ENCODE measurements around the gene CHGA. TPM values are rescaled to one million over a fixed set of nuclear protein-coding genes. Genes with fewer than 3 reads are reported as not detected.

CHGA gene
- total RNA-seq, 1 donor from 2014 or later = not detected

GRCh38 chr14:92906420-92906819 lies 16.5 kb upstream of the CHGA start:
- H3K9me3 Mint-ChIP-seq = no peaks in the 10 kb centered on the region
- H3K4me1 Mint-ChIP-seq = no peaks in the 10 kb centered on the region
- no peaks in the 10 kb centered on the region for H3K36me3 Mint-ChIP-seq
- no peak for TF ChIP-seq CTCF (IDR thresholded peaks at IDR 0.05; ENCODE audit: unreplicated experiment)
- H3K27me3 Mint-ChIP-seq (ENCODE audit: low read depth) = peaks cover 51% of the 10 kb centered on the region
- H3K4me3 Mint-ChIP-seq = no peak overlapping the region
- no peak overlapping the region for H3K27ac Mint-ChIP-seq
- DNase-seq (ENCODE audit: low spot score in 2 of 2, unreplicated experiment in 2 of 2) = no peak

GRCh38 chr14:92906823-92907222 lies 16.1 kb upstream of the CHGA start:
- TF ChIP-seq CTCF (IDR thresholded peaks at IDR 0.05; ENCODE audit: unreplicated experiment) = no peak
- Mint-ChIP-seq H3K4me1 (no peaks in the 10 kb centered on the region), H3K4me3 (no peak overlapping the region), H3K9me3 (no peaks in the 10 kb centered on the region), H3K36me3 (no peaks in the 10 kb centered on the region), H3K27me3 (ENCODE audit: low read depth) (peaks cover 50% of the 10 kb centered on the region), H3K27ac (no peak overlapping the region)
- no peak for DNase-seq (ENCODE audit: low spot score in 2 of 2, unreplicated experiment in 2 of 2)

- Mint-ChIP-seq H3K27ac (no peak overlapping the region), H3K27me3 (ENCODE audit: low read depth) (peaks cover 44% of the 10 kb centered on the region), H3K4me1 (no peaks in the 10 kb centered on the region), H3K4me3 (no peak overlapping the region), H3K9me3 (no peaks in the 10 kb centered on the region), H3K36me3 (no peaks in the 10 kb centered on the region)
- TF ChIP-seq CTCF (IDR thresholded peaks at IDR 0.05; ENCODE audit: unreplicated experiment) = no peak
- no peak for DNase-seq (ENCODE audit: low spot score in 2 of 2, unreplicated experiment in 2 of 2)
These were observed 15.5 kb upstream of the CHGA start for GRCh38 chr14:92907316-92907911.

- Mint-ChIP-seq H3K9me3 (no peaks in the 10 kb centered on the region), H3K27ac (no peak overlapping the region), H3K36me3 (no peaks in the 10 kb centered on the region), H3K4me1 (no peaks in the 10 kb centered on the region), H3K4me3 (no peak overlapping the region), H3K27me3 (ENCODE audit: low read depth) (peaks cover 39% of the 10 kb centered on the region)
- no peak for TF ChIP-seq CTCF (IDR thresholded peaks at IDR 0.05; ENCODE audit: unreplicated experiment)
- peak in 1 of 2 experiments; percentile 69 for DNase-seq (ENCODE audit: low spot score in 2 of 2, unreplicated experiment in 2 of 2)
These were observed 8.8 kb upstream of the CHGA start for GRCh38 chr14:92914087-92914656.

- Mint-ChIP-seq H3K9me3 (no peaks in the 10 kb centered on the region), H3K27ac (no peak overlapping the region), H3K36me3 (no peaks in the 10 kb centered on the region), H3K27me3 (ENCODE audit: low read depth) (peaks cover 60% of the 10 kb centered on the region), H3K4me3 (no peak overlapping the region), H3K4me1 (no peaks in the 10 kb centered on the region)
- TF ChIP-seq CTCF (IDR thresholded peaks at IDR 0.05; ENCODE audit: unreplicated experiment) = no peak
- no peak for DNase-seq (ENCODE audit: low spot score in 2 of 2, unreplicated experiment in 2 of 2)
These were observed 6.7 kb upstream of the CHGA start for GRCh38 chr14:92916201-92916600.
